SU-DHL-6 (cell line): ENCODE data around the gene CEP170B.

Experiments
- CTCF ChIP-seq: fragments of 200-600 bp; sonication (generic); IDR thresholded peaks from one replicate; pipeline ENCODE4 v1.5.1; 2017; ENCODE audit warnings: antibody characterized with exemption, mild to moderate bottlenecking, low read length, moderate library complexity; ENCODE audit not compliant: insufficient read depth, poor library complexity, severe bottlenecking
- EZH2phosphoT487 ChIP-seq: fragments of 200-600 bp; sonication (generic), shearing (Covaris generic); conservative IDR thresholded peaks from 2 replicates; pipeline ENCODE4 v1.6.1; 2018; ENCODE audit warnings: mild to moderate bottlenecking, antibody characterized with exemption, low read length, moderate library complexity, mixed read lengths

- TF ChIP-seq EZH2phosphoT487: no peak
- TF ChIP-seq CTCF: no peak
Measured at GRCh38 chr14:104927432-104927816, 62.4 kb downstream of the CEP170B start.
